Motor neuron (in vitro differentiated cells): ENCODE measurements around the gene ANKLE2. TPM values are rescaled to one million over a fixed set of nuclear protein-coding genes. Genes with fewer than 3 reads are reported as not detected.
"Not testable (repeated sequence)": the region's sequence is repeated elsewhere in the genome, so short reads cannot be mapped to it uniquely, and the experiment has no call there.

Source experiments
- ATAC-seq, 8 experiments: fragments of 200-7000 bp; cut with Tn5 transposase; replicated peaks in 6 of 8; 2 replicates each; pipeline ENCODE4 v1.8.0; 2021; ENCODE audit warnings: mild to moderate bottlenecking in 8 of 8, moderate library complexity in 8 of 8
- H3K27ac ChIP-seq, 2 donors: fragments of 250-450 bp; sonication (Bioruptor Pico); 2 replicates each; pipeline ENCODE4 v1.9.0; 2021; ENCODE audit warnings: antibody characterized with exemption in 2 of 2, mild to moderate bottlenecking in 2 of 2, moderate library complexity in 1 of 2
- H3K4me1 ChIP-seq, 2 donors: fragments of 250-450 bp; sonication (Bioruptor Pico); replicated peaks in 1 of 2; 2 replicates each; pipeline ENCODE4 v1.6.1; 2021; ENCODE audit warnings: antibody characterized with exemption in 2 of 2, mild to moderate bottlenecking in 2 of 2, moderate library complexity in 1 of 2
- H3K4me3 ChIP-seq, 5 donors: fragments of 250-450 bp; sonication (Bioruptor Pico); 2 replicates each; pipeline ENCODE4 v1.9.0; 2021; ENCODE audit warnings: antibody characterized with exemption in 5 of 5, mild to moderate bottlenecking in 5 of 5, moderate library complexity in 4 of 5
- WGBS, 10 experiments: fragments of 450-650 bp; shearing (Covaris generic); methylation state at CpG; one replicate each; pipeline ENCODE4 v1.0.0; 2022; 5-methylcytosine and 5-hydroxymethylcytosine counted together
- in situ Hi-C, 9 experiments: fragments of 400-800 bp; cut with MboI; loops; one replicate each; pipeline ENCODE4 v1.15.0; 2021; ENCODE audit warnings: low sequenced_read_pairs in 9 of 9, low pct_unique_long_range_greater_than_20kb in 2 of 9; ENCODE audit not compliant: unreplicated experiment in 9 of 9
- total RNA-seq, 8 experiments: library from RNA; unstranded; fragments of 300-600 nt; gene quantifications; 2 replicates each; pipeline versions ENCODE4 v1.2.3 to v1.2.4, GENCODE V29; 2022

The ANKLE2 gene
- 10 to 100 TPM; 22.6 to 78.8 (median 36.8) TPM for total RNA-seq

- Histone ChIP-seq H3K27ac (peak within 1 kb of the TSS; percentile 99 to 100), H3K4me3 (peak within 1 kb of the TSS; percentile 66 to 98 (median 87)), H3K4me1 (peaks cover 5 to 10% of the 10 kb centered on the region in 2 donors)
- WGBS, 10 experiments, result 0 to 10% (median 0%) methylated on average over 1 to 3 of the region's 97 CpGs; no CpG with 5 or more reads in 4 of the 10 experiments
- in situ Hi-C loops, result no loop called here
- ATAC-seq, result peak; percentile 61 to 74 (median 68)
Observed at GRCh38 chr12:132761032-132761920, at the start of gene ANKLE2. Gene ANKLE2, minus strand, starts transcription at chr12:132761832. Its CDS starts 34 bp downstream, at chr12:132761798.

DNA sequence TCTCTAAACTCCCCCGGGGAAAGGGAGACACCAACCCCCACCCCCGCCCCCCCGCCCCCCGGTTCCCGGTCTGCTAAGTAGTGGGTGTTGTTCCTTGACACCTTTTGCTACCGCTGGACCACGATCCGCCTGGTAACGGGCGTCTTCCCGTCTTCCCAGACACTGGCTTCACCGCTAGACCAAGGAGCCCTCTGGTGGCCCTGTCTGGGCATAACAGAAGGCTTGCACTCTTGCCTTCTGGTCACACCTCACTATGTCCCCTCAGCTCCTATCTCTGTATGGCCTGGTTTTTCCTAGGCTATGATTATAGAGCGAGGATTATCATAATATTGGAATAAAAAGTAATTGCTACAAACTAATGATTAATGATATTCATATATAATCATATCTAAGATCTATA, 47.8 kb upstream of the ANKLE2 start:
- H3K27ac ChIP-seq, in situ Hi-C loops, H3K4me1 ChIP-seq, H3K4me3 ChIP-seq, ATAC-seq: not testable (repeated sequence)
- WGBS, 10 experiments, result no CpG with 5 or more reads among the region's 13 CpGs

DNA sequence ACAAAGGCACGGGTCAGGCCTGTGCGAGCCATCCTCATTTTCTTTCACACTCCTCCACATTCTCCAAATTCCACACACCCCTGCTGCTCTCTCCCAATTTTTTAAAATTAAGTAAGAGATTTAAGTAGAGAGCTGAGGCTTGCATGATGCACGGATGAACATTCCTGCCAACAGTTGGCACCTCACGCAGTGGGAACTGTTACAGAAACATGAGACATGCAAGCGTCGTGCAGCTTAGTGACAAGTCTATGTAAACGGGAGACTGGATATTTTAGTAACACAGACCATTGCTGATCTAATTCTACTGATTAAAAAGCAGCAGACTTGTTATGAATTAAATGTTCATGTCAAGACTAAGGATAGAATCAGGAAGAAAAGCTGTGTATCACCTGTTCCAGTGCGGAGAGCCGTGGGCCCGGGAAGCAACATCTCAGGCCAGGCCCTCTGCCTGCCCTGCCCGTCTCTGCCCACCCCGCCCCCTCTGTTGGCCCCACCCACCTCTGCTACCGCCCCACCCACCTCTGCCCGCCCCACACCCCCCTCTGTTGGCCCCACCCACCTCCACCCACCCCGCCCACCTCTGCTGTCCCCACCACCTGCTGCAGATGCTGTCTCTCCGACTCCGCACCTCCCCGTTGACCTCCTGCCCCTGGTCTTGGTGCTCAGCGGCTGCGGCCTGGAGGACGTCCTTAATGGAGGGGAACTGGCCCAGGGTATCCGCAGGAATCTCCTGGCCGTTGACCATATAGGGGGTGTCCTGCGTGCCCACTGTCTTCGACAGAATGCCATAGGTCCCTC, 45.9 kb upstream of the ANKLE2 start:
- in situ Hi-C loops, result no loop called here
- 61 to 100% (median 79%) methylated on average over 2 to 10 of the region's 25 CpGs; no CpG with 5 or more reads in 2 of the 10 experiments for WGBS, 10 experiments
- no peak overlapping the region for H3K27ac ChIP-seq

DNA sequence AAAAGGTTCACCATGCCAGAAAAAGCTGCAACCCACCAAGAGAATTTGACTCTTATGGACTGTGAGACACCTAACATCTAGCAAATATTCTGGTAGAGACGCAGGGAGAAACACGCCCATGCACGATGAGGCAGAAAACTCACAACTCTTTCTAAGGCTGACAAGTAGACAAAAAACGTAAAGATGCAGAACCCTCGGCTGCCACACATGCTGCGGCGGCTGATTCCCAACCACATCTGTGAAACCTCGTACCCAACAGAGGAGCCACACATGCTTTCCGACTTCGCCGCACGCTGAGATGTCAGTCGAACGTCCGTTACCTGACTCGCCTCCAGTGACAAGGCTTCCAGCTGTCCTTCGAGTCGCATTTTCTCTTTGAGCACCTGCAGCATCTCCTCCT, 45.2 kb upstream of the ANKLE2 start:
- Histone ChIP-seq H3K4me1 (no peaks in the 10 kb centered on the region), H3K27ac (no peak overlapping the region), H3K4me3 (no peak overlapping the region)
- no peak for ATAC-seq
- 80 to 100% (median 92%) methylated on average over 1 to 16 of the region's 18 CpGs; no CpG with 5 or more reads in 1 of the 10 experiments for WGBS, 10 experiments
- in situ Hi-C loops, result no loop called here

More for the DNA sequence above, 45.9 kb upstream of the ANKLE2 start:
- Histone ChIP-seq H3K4me3 (no peak overlapping the region), H3K4me1 (no peaks in the 10 kb centered on the region)
- peak in 4 of 8 experiments; percentile 41 to 62 (median 47) for ATAC-seq

DNA sequence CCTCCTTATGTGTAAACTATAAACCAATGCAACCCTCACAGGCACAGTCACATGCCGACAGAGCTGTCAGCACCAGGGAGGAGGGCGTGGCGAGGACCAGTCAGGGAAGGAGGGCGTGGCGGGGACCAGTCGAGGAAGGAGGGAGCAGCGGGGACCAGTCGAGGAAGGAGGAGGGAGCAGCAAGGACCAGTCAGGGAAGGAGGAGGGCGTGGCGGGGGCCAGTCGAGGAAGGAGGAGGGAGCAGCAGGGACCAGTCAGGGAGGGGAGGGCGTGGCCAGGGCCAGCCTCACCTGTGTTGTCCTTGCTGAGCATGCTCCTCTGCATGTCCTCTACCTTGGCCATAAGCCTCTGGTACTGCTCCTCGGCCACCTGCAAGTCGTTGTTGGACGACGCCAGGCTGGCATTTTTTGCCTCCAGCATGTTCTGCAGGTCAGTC, 42.8 kb upstream of the ANKLE2 start:
- Histone ChIP-seq H3K4me1 (no peaks in the 10 kb centered on the region), H3K4me3 (no peak overlapping the region), H3K27ac (no peak overlapping the region)
- in situ Hi-C loops, result no loop called here
- 100% methylated on average over 1 of the region's 16 CpGs; no CpG with 5 or more reads in 9 of the 10 experiments for WGBS, 10 experiments
- ATAC-seq, result peak; percentile 7 to 87 (median 29)

GRCh38 chr12:132803888-132804287, 42.3 kb upstream of the ANKLE2 start:
- in situ Hi-C loops, result no loop called here
- Histone ChIP-seq H3K27ac (no peak overlapping the region), H3K4me3 (no peak overlapping the region), H3K4me1 (no peaks in the 10 kb centered on the region)
- WGBS, 10 experiments, result 37 to 100% (median 80%) methylated on average over 4 to 11 of the region's 15 CpGs; no CpG with 5 or more reads in 5 of the 10 experiments
- peak in 3 of 8 experiments; percentile 12 to 91 (median 79) for ATAC-seq

DNA sequence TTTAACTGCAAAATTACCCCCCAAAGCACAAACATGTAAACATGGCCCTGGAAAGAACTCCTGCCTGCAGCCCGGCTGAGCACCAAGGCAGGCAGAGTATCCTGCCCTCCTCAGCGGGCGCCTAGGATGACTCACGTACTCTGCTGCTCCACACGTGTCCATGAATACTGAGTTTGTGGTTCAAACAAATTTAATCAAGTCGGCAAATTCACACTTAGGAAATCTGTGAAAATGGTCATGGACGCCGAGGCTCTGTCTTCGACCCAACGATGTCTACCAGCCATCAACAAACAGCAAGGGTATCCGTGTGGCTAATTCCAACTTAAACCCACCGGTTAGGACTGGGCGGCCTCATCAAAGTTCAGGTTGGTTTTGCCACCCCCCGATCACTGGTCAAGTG, 41.5 kb upstream of the ANKLE2 start:
- H3K4me1 ChIP-seq, result no peaks in the 10 kb centered on the region
- no peak overlapping the region for H3K27ac ChIP-seq
- 92 to 100% (median 100%) methylated on average over 1 to 8 of the region's 14 CpGs; no CpG with 5 or more reads in 2 of the 10 experiments for WGBS, 10 experiments
- no peak for ATAC-seq
- in situ Hi-C loops, result no loop called here
- H3K4me3 ChIP-seq, result no peak overlapping the region

- no peak overlapping the region for H3K27ac ChIP-seq
- WGBS, 10 experiments, result 89 to 100% (median 93%) methylated on average over 1 to 10 of the region's 28 CpGs; no CpG with 5 or more reads in 2 of the 10 experiments
- no peaks in the 10 kb centered on the region for H3K4me1 ChIP-seq
- H3K4me3 ChIP-seq, result no peak overlapping the region
- ATAC-seq, result no peak
- in situ Hi-C loops, result no loop called here
Observed at GRCh38 chr12:132801741-132802140, 40.1 kb upstream of the ANKLE2 start.

DNA sequence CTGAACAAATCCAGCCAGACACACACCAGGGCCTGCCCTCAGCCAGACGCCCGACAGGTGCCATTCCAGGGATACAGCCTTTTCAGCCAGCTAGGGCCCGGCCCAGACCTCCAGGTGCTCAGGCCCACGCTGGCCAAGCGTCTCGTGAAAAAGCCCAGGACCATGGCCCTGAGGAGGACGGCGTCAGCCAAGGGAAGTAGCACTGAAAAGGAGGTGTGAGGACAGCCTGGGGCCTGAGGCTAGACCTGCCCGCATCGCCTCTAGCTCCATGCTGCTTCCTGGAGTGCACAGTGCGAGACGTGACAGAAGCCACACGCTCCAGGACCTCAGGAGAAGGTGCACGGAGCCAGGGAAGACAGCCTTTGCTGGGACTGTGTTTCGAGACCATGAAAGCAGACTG, 37.2 kb upstream of the ANKLE2 start:
- H3K4me3 ChIP-seq, result no peak overlapping the region
- no peak overlapping the region for H3K27ac ChIP-seq
- H3K4me1 ChIP-seq, result no peaks in the 10 kb centered on the region
- WGBS, 10 experiments, result 83 to 100% (median 90%) methylated on average over 1 to 2 of the region's 15 CpGs; no CpG with 5 or more reads in 7 of the 10 experiments
- ATAC-seq, result no peak
- in situ Hi-C loops, result no loop called here

DNA sequence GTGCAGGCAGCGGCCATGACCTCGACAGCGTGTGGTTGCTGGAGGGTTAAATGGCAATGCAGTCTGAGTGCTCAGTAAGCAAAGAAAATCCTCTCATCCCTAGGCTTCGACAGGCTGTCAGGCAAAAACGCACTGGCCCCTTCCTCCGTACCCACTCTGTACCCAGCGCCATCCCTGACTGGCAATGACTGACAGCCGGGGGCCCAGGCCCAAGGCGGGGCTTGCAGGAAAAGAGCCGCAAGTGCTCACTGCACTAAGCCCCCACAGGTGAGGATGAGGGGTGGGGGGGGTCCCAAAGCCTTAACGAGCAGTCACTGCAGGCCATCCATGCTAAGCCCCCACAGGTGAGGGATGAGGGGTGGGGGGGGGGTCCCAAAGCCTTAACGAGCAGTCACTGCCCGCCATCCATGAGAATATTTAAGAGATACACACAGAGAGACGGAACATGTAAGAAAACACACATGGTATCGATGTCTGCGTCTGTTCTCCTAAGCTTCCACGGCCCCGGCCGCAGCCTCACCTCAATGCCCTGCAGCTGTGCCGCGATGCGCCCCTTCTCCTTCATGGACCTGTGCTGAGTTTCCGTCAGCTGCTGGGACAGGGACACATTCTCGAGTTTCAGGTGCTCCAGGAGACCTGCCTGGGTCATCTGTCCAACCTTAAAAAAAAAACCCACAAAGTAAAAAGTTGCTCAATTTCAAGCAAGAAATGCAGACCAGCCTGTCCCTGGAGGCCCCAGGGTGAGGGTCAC, 36.4 kb upstream of the ANKLE2 start:
- no peak overlapping the region for H3K27ac ChIP-seq
- no peak overlapping the region for H3K4me3 ChIP-seq
- no peaks in the 10 kb centered on the region for H3K4me1 ChIP-seq
- WGBS, 10 experiments, result 80 to 100% (median 96%) methylated on average over 1 to 13 of the region's 24 CpGs; no CpG with 5 or more reads in 3 of the 10 experiments
- peak in 1 of 8 experiments; percentile 19 for ATAC-seq
- in situ Hi-C loops, result no loop called here

GRCh38 chr12:132795847-132796246, 34.2 kb upstream of the ANKLE2 start:
- Histone ChIP-seq H3K4me1 (no peaks in the 10 kb centered on the region), H3K4me3 (no peak overlapping the region), H3K27ac (no peak overlapping the region)
- WGBS, 10 experiments, result 40 to 100% (median 89%) methylated on average over 1 to 5 of the region's 14 CpGs; no CpG with 5 or more reads in 4 of the 10 experiments
- in situ Hi-C loops, result no loop called here
- no peak for ATAC-seq

- peak in 2 of 8 experiments; percentile 16 to 18 for ATAC-seq
- H3K4me1 ChIP-seq, in situ Hi-C loops, H3K4me3 ChIP-seq, H3K27ac ChIP-seq: not testable (repeated sequence)
- no CpG with 5 or more reads among the region's 2 CpGs for WGBS, 10 experiments
Observed at GRCh38 chr12:132791940-132792339, 30.3 kb upstream of the ANKLE2 start.
